G401 (cell line): Measurements from ENCODE around the gene RBM8A. TPM values are rescaled to one million over a fixed set of nuclear protein-coding genes. Genes with fewer than 3 reads are reported as not detected.
"Not testable (repeated sequence)": the region's sequence is repeated elsewhere in the genome, so short reads cannot be mapped to it uniquely, and the experiment has no call there.

Source experiments
- DNase-seq: peaks from one replicate; pipeline ENCODE4 v3.0.0-alpha.2; 2015; ENCODE audit warnings: low spot score
- in situ Hi-C: cut with HindIII; loops from 2 replicates; pipeline ENCODE4 v1.10.0; 2016; ENCODE audit warnings: low sequenced_read_pairs, mixed read lengths
- total RNA-seq: library from RNA; depleted of rRNA; stranded (reverse); fragments of >200 nt; shearing (Covaris generic); gene quantifications from 2 replicates; pipeline ENCODE4 v1.2.3, GENCODE V29; 2014

RBM8A gene
- total RNA-seq, 1 experiment from 2014 or later = 117 TPM

GRCh38 chr1:145957443-145958319 lies 30.4 kb upstream of the RBM8A start, which contains the start of gene LIX1L:
Gene LIX1L, minus strand, starts transcription at chr1:145958017. Its CDS starts 90 bp downstream, at chr1:145957927.
- in situ Hi-C loops = no loop called here
- DNase-seq = peak; percentile 99

GRCh38 chr1:145956781-145957442 lies 29.6 kb upstream of the RBM8A start:
- in situ Hi-C loops = no loop called here
- DNase-seq = no peak

GRCh38 chr1:145956361-145956760 lies 29.1 kb upstream of the RBM8A start:
- DNase-seq = no peak
- in situ Hi-C loops = no loop called here

GRCh38 chr1:145955436-145955835 lies 28.2 kb upstream of the RBM8A start:
- in situ Hi-C loops = no loop called here
- DNase-seq = no peak

- DNase-seq = no peak
- in situ Hi-C loops = no loop called here
Measured at GRCh38 chr1:145953861-145954260, 26.6 kb upstream of the RBM8A start.

- no peak for DNase-seq
- in situ Hi-C loops = no loop called here
Measured at GRCh38 chr1:145952903-145953302, 25.6 kb upstream of the RBM8A start.

- DNase-seq = no peak
- in situ Hi-C loops = no loop called here
Measured at GRCh38 chr1:145951526-145951925, 24.2 kb upstream of the RBM8A start.

- in situ Hi-C loops = no loop called here
Measured at GRCh38 chr1:145949219-145949618, 21.9 kb upstream of the RBM8A start.

GRCh38 chr1:145947551-145947950 lies 20.3 kb upstream of the RBM8A start:
- in situ Hi-C loops = no loop called here
- no peak for DNase-seq

More at GRCh38 chr1:145949219-145949618, 21.9 kb upstream of the RBM8A start:
- DNase-seq = peak; percentile 10

- no peak for DNase-seq
- in situ Hi-C loops = no loop called here
Measured at GRCh38 chr1:145946477-145946986, 19.2 kb upstream of the RBM8A start.

GRCh38 chr1:145944532-145944931 lies 17.2 kb upstream of the RBM8A start:
- in situ Hi-C loops = no loop called here
- DNase-seq = no peak

GRCh38 chr1:145942871-145943270 lies 15.6 kb upstream of the RBM8A start:
- DNase-seq = no peak
- in situ Hi-C loops = no loop called here

GRCh38 chr1:145942405-145942804 lies 15.1 kb upstream of the RBM8A start:
- no peak for DNase-seq
- in situ Hi-C loops = no loop called here

- DNase-seq = no peak
- in situ Hi-C loops = no loop called here
Measured at GRCh38 chr1:145937436-145937835, 10.2 kb upstream of the RBM8A start.

- in situ Hi-C loops = no loop called here
- no peak for DNase-seq
Measured at GRCh38 chr1:145936247-145936646, 9.0 kb upstream of the RBM8A start.

GRCh38 chr1:145935708-145936107 lies 8.4 kb upstream of the RBM8A start:
- in situ Hi-C loops = no loop called here
- no peak for DNase-seq

- in situ Hi-C loops, DNase-seq: not testable (repeated sequence)
Measured at GRCh38 chr1:145932522-145933009, 5.3 kb upstream of the RBM8A start.

- DNase-seq = no peak
- in situ Hi-C loops = no loop called here
Measured at GRCh38 chr1:145927916-145928643, 796 bp upstream of the RBM8A start.

- in situ Hi-C loops = no loop called here
- no peak for DNase-seq
Measured at GRCh38 chr1:145926686-145927062, 610 bp downstream of the RBM8A start.
